AG10803 (cell line): Measurements from ENCODE around the gene ARF4.

Source experiments
- DNase-seq: peaks from one replicate; pipeline ENCODE4 v3.0.0; 2010; ENCODE audit warnings: low read depth
- H3K4me3 ChIP-seq: 2 replicates; pipeline ENCODE4 v1.5.1; 2011; ENCODE audit warnings: mild to moderate bottlenecking, low read length, control low read depth
- CTCF ChIP-seq: conservative IDR thresholded peaks from 2 replicates; pipeline ENCODE4 v1.5.1; 2011; ENCODE audit warnings: mild to moderate bottlenecking, low read length, control low read depth, inconsistent platforms

The ARF4 gene

GRCh38 chr3:57545636-57546268 is 51.4 kb downstream of the ARF4 start:
- no peak for TF ChIP-seq CTCF
- DNase-seq, result no peak
- H3K4me3 ChIP-seq, result no peak overlapping the region

- no peak for TF ChIP-seq CTCF
- no peak for DNase-seq
- peak within 1 kb of the TSS; percentile 29 for H3K4me3 ChIP-seq
Observed at GRCh38 chr3:57544181-57545125, 52.7 kb downstream of the ARF4 start, which contains the start of gene DNAH12. Gene DNAH12, minus strand, starts transcription at chr3:57544344. Its CDS starts 1,474 bp downstream, at chr3:57542870.

GRCh38 chr3:57538465-57538864 is 58.7 kb downstream of the ARF4 start:
- no peak overlapping the region for H3K4me3 ChIP-seq
- DNase-seq, result no peak
- no peak for TF ChIP-seq CTCF

GRCh38 chr3:57530071-57530608 is 67.0 kb downstream of the ARF4 start:
- H3K4me3 ChIP-seq, result no peak overlapping the region
- DNase-seq, result peak; percentile 34
- no peak for TF ChIP-seq CTCF
